GM12873 (cell line): ENCODE results near the gene PMPCA.

Experiments used
- TF ChIP-seq, protein P1 (sequence below): IDR thresholded peaks from 2 replicates; pipeline ENCODE4 v1.5.1; 2012; ENCODE audit warnings: low read depth, mild to moderate bottlenecking, moderate library complexity, low read length, control low read depth; ENCODE audit not compliant: insufficient read depth; ENCODE audit errors: missing control alignments

PMPCA gene

DNA sequence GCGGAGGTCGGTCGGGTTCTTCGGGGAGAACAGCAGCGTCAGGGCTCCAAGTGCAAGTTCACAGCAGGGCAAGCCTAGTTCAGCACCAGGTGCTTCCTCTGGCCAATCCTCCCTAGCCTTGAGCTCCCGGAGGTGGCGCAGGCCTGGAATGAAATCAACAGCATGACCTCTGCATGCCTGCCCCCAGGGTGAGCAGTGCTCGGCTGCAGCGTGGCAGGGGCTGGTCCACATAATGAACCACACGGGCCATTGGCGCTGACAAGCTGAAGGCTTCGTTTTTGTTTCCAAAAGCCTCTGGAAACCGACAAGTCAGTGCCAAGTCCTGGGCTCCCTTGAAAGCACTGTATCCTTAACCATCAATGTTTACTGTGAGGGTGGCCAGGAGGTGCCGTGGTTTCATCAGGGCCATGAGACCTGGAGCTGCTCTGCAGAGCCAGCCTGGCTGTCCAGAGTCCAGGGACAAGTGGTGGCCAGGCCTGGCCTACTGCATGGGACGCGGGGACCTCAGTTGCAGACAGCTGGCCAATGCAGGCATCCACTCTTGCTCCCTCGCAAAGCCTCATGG, 31.3 kb downstream of the PMPCA start:
- TF ChIP-seq, protein P1, sequence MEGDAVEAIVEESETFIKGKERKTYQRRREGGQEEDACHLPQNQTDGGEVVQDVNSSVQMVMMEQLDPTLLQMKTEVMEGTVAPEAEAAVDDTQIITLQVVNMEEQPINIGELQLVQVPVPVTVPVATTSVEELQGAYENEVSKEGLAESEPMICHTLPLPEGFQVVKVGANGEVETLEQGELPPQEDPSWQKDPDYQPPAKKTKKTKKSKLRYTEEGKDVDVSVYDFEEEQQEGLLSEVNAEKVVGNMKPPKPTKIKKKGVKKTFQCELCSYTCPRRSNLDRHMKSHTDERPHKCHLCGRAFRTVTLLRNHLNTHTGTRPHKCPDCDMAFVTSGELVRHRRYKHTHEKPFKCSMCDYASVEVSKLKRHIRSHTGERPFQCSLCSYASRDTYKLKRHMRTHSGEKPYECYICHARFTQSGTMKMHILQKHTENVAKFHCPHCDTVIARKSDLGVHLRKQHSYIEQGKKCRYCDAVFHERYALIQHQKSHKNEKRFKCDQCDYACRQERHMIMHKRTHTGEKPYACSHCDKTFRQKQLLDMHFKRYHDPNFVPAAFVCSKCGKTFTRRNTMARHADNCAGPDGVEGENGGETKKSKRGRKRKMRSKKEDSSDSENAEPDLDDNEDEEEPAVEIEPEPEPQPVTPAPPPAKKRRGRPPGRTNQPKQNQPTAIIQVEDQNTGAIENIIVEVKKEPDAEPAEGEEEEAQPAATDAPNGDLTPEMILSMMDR = no peak

DNA sequence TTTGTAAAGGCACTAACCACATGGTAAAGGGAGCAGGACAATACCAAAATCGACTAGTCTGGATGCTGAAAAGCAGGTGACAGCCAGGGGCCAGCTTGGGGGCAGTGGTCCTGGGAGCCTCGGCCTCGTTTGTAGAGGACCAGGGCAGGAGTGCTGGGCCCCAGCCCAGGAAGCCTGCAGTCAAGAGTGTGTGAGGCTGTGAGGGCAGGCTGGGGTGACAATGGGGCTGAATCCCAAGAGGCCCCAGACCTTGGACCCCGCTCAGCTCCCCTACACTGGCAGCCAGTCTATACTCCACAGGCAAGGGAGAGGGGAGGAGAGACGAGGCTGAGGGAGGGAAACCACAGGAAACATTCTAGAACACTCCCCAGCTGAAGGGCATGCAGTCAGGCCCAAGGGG, 31.8 kb downstream of the PMPCA start:
- TF ChIP-seq, protein P1 = no peak

DNA sequence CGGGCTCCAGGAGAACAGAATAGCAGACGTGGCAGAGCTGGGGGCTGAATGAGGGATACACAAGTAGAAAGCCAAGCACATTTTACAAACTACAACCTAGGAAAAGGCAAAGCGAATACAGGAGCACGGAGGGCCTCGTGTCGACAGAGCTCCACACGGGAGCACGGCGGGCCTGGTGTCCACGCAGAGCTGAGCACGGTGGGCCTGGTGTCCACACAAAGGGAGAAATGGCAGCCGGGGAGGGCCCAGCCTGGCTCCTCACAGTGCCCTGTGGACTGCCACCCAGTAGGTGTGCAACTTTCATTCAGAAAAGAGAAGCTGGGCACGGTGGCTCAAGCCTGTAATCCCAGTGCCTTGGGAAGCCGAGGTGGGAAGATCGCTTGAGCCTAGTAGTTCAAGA, 32.6 kb downstream of the PMPCA start:
- TF ChIP-seq, protein P1 = no peak

DNA sequence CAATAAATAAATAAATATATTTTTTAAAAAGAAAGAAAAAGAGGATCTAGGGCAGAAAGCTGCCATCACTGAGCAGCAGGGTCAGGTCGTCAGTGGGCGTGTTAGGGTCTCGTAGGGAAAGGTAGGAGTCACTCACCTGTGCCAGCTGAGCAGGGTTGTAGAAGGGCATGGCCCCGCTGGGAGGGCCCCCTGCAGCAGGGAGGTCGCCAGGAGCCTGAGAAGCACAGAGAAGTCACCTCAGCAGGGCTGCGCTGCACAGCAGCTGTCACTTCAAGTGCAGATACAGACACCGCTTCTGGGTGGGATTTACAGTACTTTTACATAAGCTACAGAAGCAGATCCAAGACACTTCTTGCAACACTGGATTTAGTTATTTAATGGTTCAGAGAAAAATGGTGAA, 33.2 kb downstream of the PMPCA start:
- TF ChIP-seq, protein P1 = no peak

DNA sequence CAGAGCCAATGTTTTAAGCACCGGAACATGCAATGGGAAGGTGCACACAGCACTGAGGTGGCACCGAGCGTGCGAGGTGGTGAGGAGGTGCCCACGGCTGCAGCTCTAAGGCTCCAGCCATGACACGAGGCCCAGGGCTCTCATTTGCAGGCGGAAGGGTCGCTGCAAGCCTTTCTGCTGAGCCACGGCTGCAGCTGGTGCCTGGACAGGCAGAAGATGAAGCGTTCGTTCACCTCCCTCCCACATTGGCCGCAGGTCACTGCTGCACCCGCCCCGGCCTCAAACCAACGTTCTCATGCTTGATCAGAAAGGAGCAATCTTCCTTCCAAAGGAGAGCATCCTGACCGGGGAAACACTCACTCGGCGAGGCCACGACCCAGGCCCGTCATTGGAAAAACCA, 33.6 kb downstream of the PMPCA start:
- TF ChIP-seq, protein P1 = no peak

DNA sequence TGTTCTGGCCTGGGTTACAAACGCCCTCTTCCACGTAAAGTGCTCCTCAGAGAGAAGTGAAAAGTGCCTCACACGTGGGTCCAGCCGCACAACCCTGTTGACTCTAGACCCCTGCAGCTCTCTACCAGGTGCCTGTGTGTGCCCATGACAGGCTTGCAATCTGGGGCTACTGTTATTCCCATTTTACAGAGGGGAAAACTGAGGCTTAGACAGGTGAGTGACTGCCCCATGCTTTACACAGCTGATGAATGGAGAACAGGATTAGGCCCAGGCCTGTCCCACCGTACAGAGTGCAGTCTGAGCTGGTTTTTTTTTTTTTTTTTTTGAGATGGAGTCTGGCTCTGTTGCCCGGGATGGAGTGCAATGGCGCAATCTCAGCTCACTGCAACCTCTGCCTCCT, 35.3 kb downstream of the PMPCA start:
- TF ChIP-seq, protein P1 = no peak

DNA sequence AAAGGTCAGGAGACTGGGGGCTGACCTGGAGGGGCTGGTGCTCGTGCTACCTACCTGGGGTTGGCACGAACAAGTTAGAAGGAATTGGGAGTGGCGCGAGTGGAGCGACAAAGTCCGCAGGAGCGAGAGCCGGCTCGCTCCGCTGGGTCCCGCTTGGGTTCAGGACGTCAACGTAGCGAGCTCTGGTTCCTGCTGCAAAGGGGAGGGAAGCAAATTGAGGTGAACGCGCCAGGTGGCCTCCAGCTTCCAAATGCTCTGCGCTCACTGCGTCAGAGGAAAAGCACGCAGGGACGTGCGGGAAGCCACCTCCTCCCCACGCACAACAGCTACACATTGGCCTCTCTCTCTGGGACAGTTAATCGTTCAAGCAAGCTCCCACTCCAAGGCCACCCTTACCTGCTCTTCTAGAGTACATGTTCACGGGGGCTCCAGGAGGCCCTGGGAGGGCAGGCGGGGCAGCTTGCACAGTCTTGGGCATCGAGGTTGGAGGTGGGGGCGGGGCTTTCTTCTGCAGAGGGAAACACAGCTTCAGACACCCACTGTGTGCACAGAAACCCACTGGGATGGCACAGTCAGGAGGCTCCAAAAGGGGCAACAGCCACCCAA, 36.8 kb downstream of the PMPCA start:
- TF ChIP-seq, protein P1 = no peak
